K562 treated with DMSO at 1 percent for 4 hours (cell line): Measurements from ENCODE around the gene TP53I11. TPM values are rescaled to one million over a fixed set of nuclear protein-coding genes. Genes with fewer than 3 reads are reported as not detected.

Source experiments
- total RNA-seq: library from RNA; unstranded; fragments of 300-600 nt; gene quantifications from 2 replicates; pipeline ENCODE4 v1.2.3, GENCODE V29; 2022; ENCODE audit not compliant: insufficient read depth

TP53I11 gene
- 0.34 and 0.59 TPM in 2 replicates for total RNA-seq

GRCh38 chr11:44950625-44951476, at the start of gene TP53I11:
TSS of gene TP53I11 (minus strand) at chr11:44950883. CDS start at chr11:44938335, 12,548 bp downstream.

Other genes with a start within 250 kb of the TP53I11 start
- 1.8 and 4.1 TPM in 2 replicates for gene TSPAN18, start 223.9 kb downstream of the TP53I11 start, total RNA-seq
- 0.91 and 2.0 TPM in 2 replicates for gene PRDM11, start 195.8 kb upstream of the TP53I11 start, total RNA-seq